K562 treated with DMSO at 1 percent for 24 hours (cell line): ENCODE measurements around the gene CTSK. TPM values are rescaled to one million over a fixed set of nuclear protein-coding genes. Genes with fewer than 3 reads are reported as not detected.

Experiments
- total RNA-seq: library from RNA; unstranded; fragments of 300-600 nt; gene quantifications from 2 replicates; pipeline ENCODE4 v1.2.3, GENCODE V29; 2022; ENCODE audit warnings: low read depth; ENCODE audit not compliant: insufficient read depth

Gene CTSK
- 4.4 and 4.6 TPM in 2 replicates for total RNA-seq

DNA sequence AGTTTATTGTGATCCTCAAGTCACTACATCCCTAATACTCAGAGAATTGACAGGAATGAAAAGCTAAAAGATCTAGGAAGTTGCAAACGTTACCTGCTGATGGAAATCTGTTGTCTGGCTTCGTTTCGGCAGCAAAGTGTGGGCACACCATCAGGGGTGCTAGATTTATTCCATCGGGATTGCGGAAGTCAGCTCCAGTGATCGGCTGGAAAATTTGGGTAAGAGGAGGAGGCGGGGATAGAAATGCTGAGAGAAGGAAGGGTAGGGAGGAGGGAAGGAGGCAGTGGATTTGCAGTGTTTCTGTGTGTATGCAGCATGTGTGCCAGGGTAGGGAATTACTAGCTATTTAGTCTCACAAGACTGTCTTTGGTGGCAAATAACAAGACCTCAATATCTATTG is at the start of gene CTSK:
Gene CTSK, minus strand, starts transcription at position 140 of the 400 bp plus-strand sequence. CDS start 1,455 bp downstream, outside the sequence.

GRCh38 chr1:150765296-150765976 is 42.6 kb downstream of the CTSK start, which contains the start of gene CTSS:
Gene CTSS, minus strand, starts transcription at chr1:150765778. Its CDS starts 1,015 bp downstream, at chr1:150764763.

Other genes with a start within 250 kb of the CTSK start
- 94.0 and 96.6 TPM in 2 replicates for gene MCL1, start 228.7 kb downstream of the CTSK start, total RNA-seq
- gene ENSA, start 178.6 kb downstream of the CTSK start, total RNA-seq: 151 and 155 TPM in 2 replicates
- 17.0 and 19.0 TPM in 2 replicates for gene GOLPH3L, start 111.1 kb downstream of the CTSK start, total RNA-seq
- gene HORMAD1, start 87.4 kb downstream of the CTSK start, total RNA-seq: not detected in 2 replicates
- 22.6 and 28.0 TPM in 2 replicates for gene CTSS, start 42.5 kb downstream of the CTSK start, total RNA-seq
- 26.6 and 30.1 TPM in 2 replicates for gene ARNT, start 68.3 kb upstream of the CTSK start, total RNA-seq
- gene CTXND2, start 78.9 kb upstream of the CTSK start, total RNA-seq: not detected in 2 replicates
- gene SETDB1, start 118.1 kb upstream of the CTSK start, total RNA-seq: 21.8 and 27.0 TPM in 2 replicates
- gene CERS2, start 166.6 kb upstream of the CTSK start, total RNA-seq: 183 and 184 TPM in 2 replicates
- 2.5 and 5.2 TPM in 2 replicates for gene ANXA9, start 174.0 kb upstream of the CTSK start, total RNA-seq
- 18.5 and 23.2 TPM in 2 replicates for gene MINDY1, start 198.6 kb upstream of the CTSK start, total RNA-seq
- 23.5 and 26.5 TPM in 2 replicates for gene PRUNE1, start 200.2 kb upstream of the CTSK start, total RNA-seq
- gene BNIPL, start 228.3 kb upstream of the CTSK start, total RNA-seq: 1.7 and 2.0 TPM in 2 replicates
- 5.3 and 7.5 TPM in 2 replicates for gene C1orf56, start 239.5 kb upstream of the CTSK start, total RNA-seq